KG1 (cell line): Measurements from ENCODE around the gene CCL11.

Experiments
- DNase-seq: peaks from one replicate; lab custom pipeline; 2025; lab: John Stamatoyannopoulos, UW

The CCL11 gene

GRCh38 chr17:34257299-34257985 is 28.1 kb upstream of the CCL11 start:
- no peak for DNase-seq

GRCh38 chr17:34257986-34258326 is 27.6 kb upstream of the CCL11 start:
- no peak for DNase-seq

- DNase-seq = no peak
Observed at GRCh38 chr17:34259146-34259545, 26.4 kb upstream of the CCL11 start.

GRCh38 chr17:34260861-34261260 is 24.7 kb upstream of the CCL11 start:
- DNase-seq = no peak

GRCh38 chr17:34261568-34262337 is 23.8 kb upstream of the CCL11 start:
- no peak for DNase-seq

- no peak for DNase-seq
Observed at GRCh38 chr17:34265711-34266110, 19.8 kb upstream of the CCL11 start.

GRCh38 chr17:34269969-34270368 is 15.6 kb upstream of the CCL11 start, which contains the start of gene CCL7:
Gene CCL7 (plus strand): TSS chr17:34270221. CDS start chr17:34270291, 70 bp downstream.
- DNase-seq = no peak

- DNase-seq = no peak
Observed at GRCh38 chr17:34275881-34276280, 9.7 kb upstream of the CCL11 start.

- no peak for DNase-seq
Observed at GRCh38 chr17:34276826-34277225, 8.7 kb upstream of the CCL11 start.

GRCh38 chr17:34283571-34283970 is 2.0 kb upstream of the CCL11 start:
- DNase-seq = no peak

GRCh38 chr17:34287875-34288274 is 2.3 kb downstream of the CCL11 start:
- no peak for DNase-seq

- DNase-seq = no peak
Observed at GRCh38 chr17:34290586-34290985, 5.0 kb downstream of the CCL11 start.

- no peak for DNase-seq
Observed at GRCh38 chr17:34291721-34292348, 6.3 kb downstream of the CCL11 start.

- no peak for DNase-seq
Observed at GRCh38 chr17:34299027-34299426, 13.5 kb downstream of the CCL11 start.

GRCh38 chr17:34299956-34300577 is 14.5 kb downstream of the CCL11 start:
- no peak for DNase-seq

GRCh38 chr17:34300652-34301370 is 15.3 kb downstream of the CCL11 start:
- DNase-seq = no peak

- DNase-seq = no peak
Observed at GRCh38 chr17:34301986-34302385, 16.4 kb downstream of the CCL11 start.

- no peak for DNase-seq
Observed at GRCh38 chr17:34302636-34303035, 17.1 kb downstream of the CCL11 start.

- no peak for DNase-seq
Observed at GRCh38 chr17:34303606-34304005, 18.1 kb downstream of the CCL11 start.

GRCh38 chr17:34305061-34305460 is 19.5 kb downstream of the CCL11 start:
- DNase-seq = no peak

- DNase-seq = no peak
Observed at GRCh38 chr17:34305606-34306005, 20.1 kb downstream of the CCL11 start.

GRCh38 chr17:34306466-34306865 is 20.9 kb downstream of the CCL11 start:
- DNase-seq = no peak
